A549 (cell line): ENCODE data around the gene ISL1. TPM values are rescaled to one million over a fixed set of nuclear protein-coding genes. Genes with fewer than 3 reads are reported as not detected.
A peak's percentile ranks its signal among the peaks of the same experiment; 100 is the strongest.

ENCODE experiments used
- ATAC-seq, 2 experiments: fragments of 200-7000 bp in 1 of 2; fragments of >200 bp in 1 of 2; cut with Nextera tagmentation in 1 of 2; cut with Tn5 transposase in 1 of 2; 3 replicates each; pipeline versions ENCODE4 v1.8.0 to v1.9.1; 2018 to 2020; ENCODE audit warnings: mild to moderate bottlenecking in 1 of 2, moderate library complexity in 1 of 2
- CTCF ChIA-PET: fragments of 300-600 bp; sonication (Branson Sonifier 250); formaldehyde crosslinking; extraction: SDS; loops from one replicate; lab custom pipeline; 2021; ENCODE audit warnings: antibody characterized with exemption, inconsistent platforms; lab: Yijun Ruan, JAX
- POLR2A ChIA-PET: fragments of 350-600 bp; formaldehyde crosslinking; extraction: SDS; loops from one replicate; lab custom pipeline; 2021; ENCODE audit warnings: antibody characterized with exemption, inconsistent platforms; lab: Yijun Ruan, JAX
- DNase-seq, 2 experiments: peaks; one replicate each; pipeline versions ENCODE4 v3.0.0 to v3.0.0-alpha.2; 2011 to 2016; ENCODE audit warnings: low read depth in 1 of 2, low spot score in 1 of 2
- FAIRE-seq: peaks from 2 replicates; lab custom pipeline; 2011; peaks lifted over from hg19 to GRCh38; lab: Jason Lieb, UNC
- H3K27ac ChIP-seq, 2 experiments: fragments of >200 bp; sonication (Bioruptor Twin); formaldehyde crosslinking; 3 replicates each; pipeline ENCODE4 v1.5.1; 2016 to 2017
- H3K4me1 ChIP-seq: fragments of >200 bp; sonication (Bioruptor Twin); formaldehyde crosslinking; 3 replicates; pipeline ENCODE4 v1.6.1; 2016
- H3K4me2 ChIP-seq: fragments of >200 bp; sonication (Bioruptor Twin); formaldehyde crosslinking; 3 replicates; pipeline ENCODE4 v1.6.1; 2016
- H3K4me3 ChIP-seq: fragments of >200 bp; sonication (Bioruptor Twin); formaldehyde crosslinking; 3 replicates; pipeline ENCODE4 v1.5.1; 2016
- H3K9me3 ChIP-seq: fragments of >200 bp; sonication (Bioruptor Twin); formaldehyde crosslinking; 3 replicates; pipeline ENCODE4 v1.6.1; 2016
- ATOH8 ChIP-seq: fragments of 250-450 bp; sonication (Bioruptor Pico); IDR thresholded peaks from 2 replicates; pipeline ENCODE4 v1.5.0; 2020; ENCODE audit warnings: low read depth, mild to moderate bottlenecking, moderate library complexity
- CBX2 ChIP-seq: fragments of 200-600 bp; sonication (generic); IDR thresholded peaks from 2 replicates; pipeline ENCODE4 v1.6.1; 2016; ENCODE audit warnings: low read depth, mild to moderate bottlenecking, borderline replicate concordance
- CHD4 ChIP-seq: fragments of 200-600 bp; sonication (generic); IDR thresholded peaks from 2 replicates; pipeline ENCODE4 v1.6.1; 2016; ENCODE audit warnings: antibody characterized with exemption, mild to moderate bottlenecking, borderline replicate concordance
- E2F6 ChIP-seq: IDR thresholded peaks from 2 replicates; pipeline ENCODE4 v1.6.1; 2012; ENCODE audit warnings: low read depth, borderline replicate concordance
- EHF ChIP-seq: fragments of 250-450 bp; sonication (Bioruptor Pico); IDR thresholded peaks from 2 replicates; pipeline ENCODE4 v1.5.0; 2020; ENCODE audit warnings: mild to moderate bottlenecking
- EHMT2 ChIP-seq: fragments of 200-600 bp; sonication (generic); IDR thresholded peaks from 2 replicates; pipeline ENCODE4 v1.6.1; 2016; ENCODE audit warnings: antibody characterized with exemption, low read depth, mild to moderate bottlenecking, moderate library complexity
- EP300 ChIP-seq, 2 experiments: fragments of >200 bp; sonication (Bioruptor Twin); formaldehyde crosslinking; IDR thresholded peaks; 2 replicates in 1 of 2; 3 replicates in 1 of 2; pipeline ENCODE4 v1.6.1; 2016 to 2017
- FOXS1 ChIP-seq: fragments of 250-450 bp; sonication (Bioruptor Pico); IDR thresholded peaks from 2 replicates; pipeline ENCODE4 v1.5.0; 2020; ENCODE audit warnings: mild to moderate bottlenecking, moderate library complexity
- GATA3 ChIP-seq: IDR thresholded peaks from 2 replicates; pipeline ENCODE4 v1.6.1; 2012; ENCODE audit warnings: borderline replicate concordance
- HOXA7 ChIP-seq: fragments of 250-450 bp; sonication (Bioruptor Pico); IDR thresholded peaks from 2 replicates; pipeline ENCODE4 v1.5.0; 2020; ENCODE audit warnings: mild to moderate bottlenecking, moderate library complexity
- HOXB13 ChIP-seq: fragments of 250-450 bp; sonication (Bioruptor Pico); IDR thresholded peaks from 2 replicates; pipeline ENCODE4 v1.5.0; 2020; ENCODE audit warnings: low read depth, mild to moderate bottlenecking, moderate library complexity
- MAZ ChIP-seq: fragments of 150-350 bp; IDR thresholded peaks from 2 replicates; pipeline ENCODE4 v1.6.1; 2014; ENCODE audit warnings: antibody characterized with exemption, low read depth, low read length, borderline replicate concordance
- NFE2L2 ChIP-seq: fragments of 150-350 bp; conservative IDR thresholded peaks from 2 replicates; pipeline ENCODE4 v1.6.1; 2014; ENCODE audit warnings: low read length
- NR3C1 ChIP-seq: fragments of >200 bp; sonication (Bioruptor Twin); formaldehyde crosslinking; IDR thresholded peaks from 3 replicates; pipeline ENCODE4 v1.6.1; 2017
- PBX3 ChIP-seq: IDR thresholded peaks from 2 replicates; pipeline ENCODE4 v1.6.1; 2012
- POLR2A ChIP-seq: IDR thresholded peaks from 2 replicates; pipeline ENCODE4 v1.6.1; 2012; ENCODE audit warnings: mild to moderate bottlenecking, low read length
- POLR2AphosphoS2 ChIP-seq: conservative IDR thresholded peaks from 2 replicates; pipeline ENCODE4 v1.6.1; 2012; ENCODE audit warnings: low read length, improper control_type of control experiment, inconsistent platforms
- RAD21 ChIP-seq, 2 experiments: fragments of >200 bp in 1 of 2; sonication (Bioruptor Twin) in 1 of 2; formaldehyde crosslinking in 1 of 2; IDR thresholded peaks in 1 of 2; conservative IDR thresholded peaks in 1 of 2; 2 replicates in 1 of 2; 3 replicates in 1 of 2; pipeline ENCODE4 v1.6.1; 2012 to 2018; ENCODE audit warnings: inconsistent platforms in 1 of 2
- RARB ChIP-seq: fragments of 250-450 bp; sonication (Bioruptor Pico); IDR thresholded peaks from 2 replicates; pipeline ENCODE4 v1.8.0; 2021; ENCODE audit warnings: mild to moderate bottlenecking, moderate library complexity
- RCOR1 ChIP-seq: fragments of 150-350 bp; IDR thresholded peaks from 2 replicates; pipeline ENCODE4 v1.6.1; 2014; ENCODE audit warnings: antibody characterized with exemption, low read length, low read depth
- RFX5 ChIP-seq: fragments of 450-650 bp; IDR thresholded peaks from 2 replicates; pipeline ENCODE4 v1.7.1; 2014; ENCODE audit warnings: antibody characterized with exemption, mild to moderate bottlenecking, moderate library complexity
- TP53 ChIP-seq: fragments of 250-450 bp; sonication (Bioruptor Pico); IDR thresholded peaks from 2 replicates; pipeline ENCODE4 v1.5.0; 2021; ENCODE audit warnings: mild to moderate bottlenecking, moderate library complexity
- ZC3H11A ChIP-seq: fragments of 450-650 bp; IDR thresholded peaks from 2 replicates; pipeline ENCODE4 v1.6.1; 2014; ENCODE audit warnings: antibody characterized with exemption, mild to moderate bottlenecking
- WGBS: methylation state at CpG from one replicate; pipeline ENCODE4 v1.1.6; 2017; ENCODE audit errors: missing lambda C conversion rate; 5-methylcytosine and 5-hydroxymethylcytosine counted together
- polyA minus RNA-seq: library from RNA; depleted of rRNA, polyadenylated mRNA; stranded (reverse); fragments of >200 nt; gene quantifications from 2 replicates; pipeline ENCODE4 v1.2.3, GENCODE V29; 2011; rRNA and poly(A)+ RNA removed
- polyA plus RNA-seq, 4 experiments: library from polyadenylated mRNA; depleted of rRNA in 3 of 4; stranded (reverse); fragments of >200 nt; fragmentation: RNase III in 1 of 4; extraction: RNeasy Plus Mini Kit Qiagen cat#74134 plus additional on column Dnase treatment in 1 of 4; gene quantifications; 2 replicates in 3 of 4; 3 replicates in 1 of 4; pipeline ENCODE4 v1.2.3, GENCODE V29; 2011 to 2017
- TF ChIP-seq, protein P1 (sequence below): fragments of 450-650 bp; IDR thresholded peaks from 2 replicates; pipeline ENCODE4 v1.6.1; 2014; ENCODE audit warnings: antibody characterized with exemption

The ISL1 gene
- polyA plus RNA-seq (2011; rRNA removed) (not detected in 2 replicates), polyA plus RNA-seq (2017; fragmentation: RNase III; extraction: RNeasy Plus Mini Kit Qiagen cat#74134 plus additional on column Dnase treatment) (0.04 TPM in 1 of 3 replicates, not detected in the others), polyA minus RNA-seq (not detected in 2 replicates)
- polyA plus RNA-seq (2012; cell fraction: cytosol; rRNA removed): not detected in 2 replicates
- polyA plus RNA-seq (2012; cell fraction: nucleus; rRNA removed): 0.08 TPM in 1 of 2 replicates, not detected in the other

DNA sequence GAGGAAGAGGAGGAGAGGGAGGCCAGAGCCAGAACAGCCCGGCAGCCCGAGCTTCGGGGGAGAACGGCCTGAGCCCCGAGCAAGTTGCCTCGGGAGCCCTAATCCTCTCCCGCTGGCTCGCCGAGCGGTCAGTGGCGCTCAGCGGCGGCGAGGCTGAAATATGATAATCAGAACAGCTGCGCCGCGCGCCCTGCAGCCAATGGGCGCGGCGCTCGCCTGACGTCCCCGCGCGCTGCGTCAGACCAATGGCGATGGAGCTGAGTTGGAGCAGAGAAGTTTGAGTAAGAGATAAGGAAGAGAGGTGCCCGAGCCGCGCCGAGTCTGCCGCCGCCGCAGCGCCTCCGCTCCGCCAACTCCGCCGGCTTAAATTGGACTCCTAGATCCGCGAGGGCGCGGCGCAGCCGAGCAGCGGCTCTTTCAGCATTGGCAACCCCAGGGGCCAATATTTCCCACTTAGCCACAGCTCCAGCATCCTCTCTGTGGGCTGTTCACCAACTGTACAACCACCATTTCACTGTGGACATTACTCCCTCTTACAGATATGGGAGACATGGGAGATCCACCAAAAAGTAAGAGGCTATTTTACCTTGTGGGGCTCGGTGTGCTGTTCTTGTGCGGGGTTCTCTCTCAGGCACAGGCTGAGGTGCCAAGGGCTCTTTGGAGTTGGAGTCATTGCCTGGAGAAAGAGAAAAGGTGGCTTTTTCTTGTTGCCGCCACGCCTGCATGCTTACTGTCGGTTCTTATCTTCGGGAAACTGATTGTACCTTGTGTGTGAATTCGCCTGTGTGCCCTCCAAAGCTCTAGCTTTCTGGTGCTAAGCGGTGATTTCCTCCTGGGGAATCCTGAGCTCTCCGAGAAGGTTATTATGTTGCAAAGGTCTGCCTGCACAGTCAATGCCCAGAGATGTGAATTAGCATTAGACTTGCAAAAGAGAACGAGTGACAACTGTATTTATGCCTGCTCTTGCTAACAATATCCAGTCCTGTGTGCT, at the start of gene ISL1:
ISL1 (plus strand) TSS at position 318 of the 991 bp plus-strand sequence; CDS start at position 542, 224 bp downstream.
- TF ChIP-seq RARB (CRISPR knock-in tag): no peak
- no peak for TF ChIP-seq RAD21 (conservative IDR thresholded peaks at IDR 0.05 in 1 of 2, IDR thresholded peaks at IDR 0.05 in 1 of 2)
- TF ChIP-seq EHMT2: no peak
- no peak for TF ChIP-seq EHF (CRISPR knock-in tag)
- TF ChIP-seq POLR2AphosphoS2: no peak
- TF ChIP-seq EP300 (IDR thresholded peaks at IDR 0.05): no peak
- TF ChIP-seq HOXA7 (CRISPR knock-in tag): no peak
- no peak for TF ChIP-seq FOXS1
- no peak for TF ChIP-seq E2F6
- no peak for TF ChIP-seq PBX3
- TF ChIP-seq GATA3: no peak
- TF ChIP-seq POLR2A: no peak
- ChIA-PET CTCF (interaction anchor here (0.6 kb wide), 1 partner anchor 1177 kb away, joined by 4 read pairs; no protein-coding TSS in a partner anchor), POLR2A (no interaction called here)
- H3K4me1 ChIP-seq: no peaks in the 10 kb centered on the region
- peak within 1 kb of the TSS; percentile 72 for H3K4me2 ChIP-seq
- H3K9me3 ChIP-seq: 0 out of 3 replicates have a peak, but pooled peaks cover 3% of the 10 kb centered on the region
- ATAC-seq (peak; percentile 90 to 93), DNase-seq (peak; percentile 21 to 60), FAIRE-seq (no peak)
- peak within 1 kb of the TSS; percentile 43 for H3K4me3 ChIP-seq
- H3K27ac ChIP-seq: no peak within 1 kb of the TSS
- WGBS: 14% methylated on average over 43 of the region's 57 CpGs

DNA sequence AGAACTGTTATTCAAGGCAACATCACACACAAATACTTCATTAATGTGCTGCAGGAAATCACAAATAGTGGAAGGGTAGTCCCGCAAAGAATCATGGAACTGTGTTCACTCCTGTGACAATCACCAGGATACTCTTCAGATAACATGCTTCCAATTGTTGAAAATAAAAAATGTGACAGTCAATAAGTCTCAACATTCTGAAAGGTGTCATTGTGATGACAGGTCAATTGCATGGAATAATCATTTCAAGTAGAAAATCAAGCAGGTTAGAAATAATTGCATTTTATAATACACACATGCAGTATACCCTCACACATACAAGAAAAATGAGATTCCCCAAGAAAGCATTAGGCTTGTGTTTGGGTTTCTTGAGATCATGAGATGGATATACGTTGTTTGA, 46.4 kb upstream of the ISL1 start:
- no peak overlapping the region for H3K4me3 ChIP-seq
- TF ChIP-seq NFE2L2 (no peak), CHD4 (no peak), RCOR1 (no peak), ATOH8 (no peak), RFX5 (no peak), TP53 (no peak), NR3C1 (no peak), HOXB13 (CRISPR knock-in tag) (no peak), POLR2AphosphoS2 (no peak), RARB (CRISPR knock-in tag) (no peak), ZC3H11A (no peak), MAZ (no peak), CBX2 (no peak), PBX3 (no peak), RAD21 (conservative IDR thresholded peaks at IDR 0.05 in 1 of 2, IDR thresholded peaks at IDR 0.05 in 1 of 2) (no peak)
- TF ChIP-seq, protein P1, sequence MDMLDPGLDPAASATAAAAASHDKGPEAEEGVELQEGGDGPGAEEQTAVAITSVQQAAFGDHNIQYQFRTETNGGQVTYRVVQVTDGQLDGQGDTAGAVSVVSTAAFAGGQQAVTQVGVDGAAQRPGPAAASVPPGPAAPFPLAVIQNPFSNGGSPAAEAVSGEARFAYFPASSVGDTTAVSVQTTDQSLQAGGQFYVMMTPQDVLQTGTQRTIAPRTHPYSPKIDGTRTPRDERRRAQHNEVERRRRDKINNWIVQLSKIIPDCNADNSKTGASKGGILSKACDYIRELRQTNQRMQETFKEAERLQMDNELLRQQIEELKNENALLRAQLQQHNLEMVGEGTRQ: no peak
- no peak overlapping the region for H3K4me2 ChIP-seq
- DNase-seq: no peak
- no peak for ATAC-seq
- no peak overlapping the region for H3K27ac ChIP-seq
- 42% methylated on average over 2 of the region's 2 CpGs for WGBS
- POLR2A ChIA-PET: no interaction called here
- H3K4me1 ChIP-seq: no peaks in the 10 kb centered on the region
- FAIRE-seq: no peak
- H3K9me3 ChIP-seq: no peaks in the 10 kb centered on the region
- CTCF ChIA-PET: no interaction called here
